K562 (cell line): ENCODE results near the gene PLCL1.

ENCODE experiments used
- RBM17 ChIP-seq: fragments of 200-400 bp; formaldehyde crosslinking; IDR thresholded peaks from 2 replicates; pipeline ENCODE4 v1.6.1; 2017; ENCODE audit warnings: low read depth, mild to moderate bottlenecking, low read length, borderline replicate concordance
- RFX5 ChIP-seq: IDR thresholded peaks from 2 replicates; pipeline ENCODE4 v1.6.1; 2011; ENCODE audit warnings: low read depth, mild to moderate bottlenecking, improper control_type of control experiment, low read length
- SPI1 ChIP-seq: IDR thresholded peaks from 2 replicates; pipeline ENCODE4 v1.6.1; 2011; ENCODE audit warnings: low read depth, low read length, control low read depth, borderline replicate concordance
- ZNF197 ChIP-seq: fragments of 200-800 bp; sonication (Bioruptor generic); IDR thresholded peaks from 2 replicates; pipeline ENCODE4 v1.6.1; 2016; ENCODE audit warnings: low read depth, missing genetic modification characterization, missing compliant biosample characterization
- ZNF384 ChIP-seq: IDR thresholded peaks from 2 replicates; pipeline ENCODE4 v1.6.1; 2012; ENCODE audit warnings: low read depth, low read length, improper control_type of control experiment
- ZNF696 ChIP-seq: fragments of 250-450 bp; sonication (Bioruptor Pico); conservative IDR thresholded peaks from 2 replicates; pipeline ENCODE4 v1.4.0; 2020; ENCODE audit warnings: mild to moderate bottlenecking, moderate library complexity
- TF ChIP-seq, protein P1 (sequence below): sonication (generic); formaldehyde crosslinking; IDR thresholded peaks from 2 replicates; pipeline ENCODE4 v1.8.1; 2022; ENCODE audit warnings: missing genetic modification reagents
- TF ChIP-seq, protein P2 (sequence below), 3 experiments: IDR thresholded peaks in 2 of 3; conservative IDR thresholded peaks in 1 of 3; 2 replicates each; pipeline ENCODE4 v1.5.1; 2011 to 2012; ENCODE audit warnings: low read length in 3 of 3, mild to moderate bottlenecking in 3 of 3, control low read depth in 2 of 3, improper control_type of control experiment in 1 of 3, inconsistent platforms in 1 of 3, low read depth in 1 of 3, mixed read lengths in 1 of 3, moderate library complexity in 1 of 3; ENCODE audit not compliant: insufficient read depth in 2 of 3
- TF ChIP-seq, protein P3 (sequence below): fragments of 450-650 bp; IDR thresholded peaks from 2 replicates; pipeline ENCODE4 v1.6.1; 2016; ENCODE audit warnings: mild to moderate bottlenecking

GRCh38 chr2:198098918-198099317 lies 294.5 kb downstream of the PLCL1 start:
- TF ChIP-seq RFX5 (no peak), ZNF384 (no peak), ZNF696 (CRISPR knock-in tag) (no peak), SPI1 (no peak), RBM17 (no peak), ZNF197 (CRISPR knock-in tag) (no peak)
- TF ChIP-seq, protein P1, sequence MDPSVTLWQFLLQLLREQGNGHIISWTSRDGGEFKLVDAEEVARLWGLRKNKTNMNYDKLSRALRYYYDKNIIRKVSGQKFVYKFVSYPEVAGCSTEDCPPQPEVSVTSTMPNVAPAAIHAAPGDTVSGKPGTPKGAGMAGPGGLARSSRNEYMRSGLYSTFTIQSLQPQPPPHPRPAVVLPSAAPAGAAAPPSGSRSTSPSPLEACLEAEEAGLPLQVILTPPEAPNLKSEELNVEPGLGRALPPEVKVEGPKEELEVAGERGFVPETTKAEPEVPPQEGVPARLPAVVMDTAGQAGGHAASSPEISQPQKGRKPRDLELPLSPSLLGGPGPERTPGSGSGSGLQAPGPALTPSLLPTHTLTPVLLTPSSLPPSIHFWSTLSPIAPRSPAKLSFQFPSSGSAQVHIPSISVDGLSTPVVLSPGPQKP (CRISPR knock-in tag) = no peak
- TF ChIP-seq, protein P2, sequence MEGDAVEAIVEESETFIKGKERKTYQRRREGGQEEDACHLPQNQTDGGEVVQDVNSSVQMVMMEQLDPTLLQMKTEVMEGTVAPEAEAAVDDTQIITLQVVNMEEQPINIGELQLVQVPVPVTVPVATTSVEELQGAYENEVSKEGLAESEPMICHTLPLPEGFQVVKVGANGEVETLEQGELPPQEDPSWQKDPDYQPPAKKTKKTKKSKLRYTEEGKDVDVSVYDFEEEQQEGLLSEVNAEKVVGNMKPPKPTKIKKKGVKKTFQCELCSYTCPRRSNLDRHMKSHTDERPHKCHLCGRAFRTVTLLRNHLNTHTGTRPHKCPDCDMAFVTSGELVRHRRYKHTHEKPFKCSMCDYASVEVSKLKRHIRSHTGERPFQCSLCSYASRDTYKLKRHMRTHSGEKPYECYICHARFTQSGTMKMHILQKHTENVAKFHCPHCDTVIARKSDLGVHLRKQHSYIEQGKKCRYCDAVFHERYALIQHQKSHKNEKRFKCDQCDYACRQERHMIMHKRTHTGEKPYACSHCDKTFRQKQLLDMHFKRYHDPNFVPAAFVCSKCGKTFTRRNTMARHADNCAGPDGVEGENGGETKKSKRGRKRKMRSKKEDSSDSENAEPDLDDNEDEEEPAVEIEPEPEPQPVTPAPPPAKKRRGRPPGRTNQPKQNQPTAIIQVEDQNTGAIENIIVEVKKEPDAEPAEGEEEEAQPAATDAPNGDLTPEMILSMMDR (IDR thresholded peaks at IDR 0.05 in 2 of 3, conservative IDR thresholded peaks at IDR 0.05 in 1 of 3; ENCODE audit: insufficient read depth in 2 of 3, low read depth in 1 of 3, low read length in 3 of 3) = no peak
- TF ChIP-seq, protein P3, sequence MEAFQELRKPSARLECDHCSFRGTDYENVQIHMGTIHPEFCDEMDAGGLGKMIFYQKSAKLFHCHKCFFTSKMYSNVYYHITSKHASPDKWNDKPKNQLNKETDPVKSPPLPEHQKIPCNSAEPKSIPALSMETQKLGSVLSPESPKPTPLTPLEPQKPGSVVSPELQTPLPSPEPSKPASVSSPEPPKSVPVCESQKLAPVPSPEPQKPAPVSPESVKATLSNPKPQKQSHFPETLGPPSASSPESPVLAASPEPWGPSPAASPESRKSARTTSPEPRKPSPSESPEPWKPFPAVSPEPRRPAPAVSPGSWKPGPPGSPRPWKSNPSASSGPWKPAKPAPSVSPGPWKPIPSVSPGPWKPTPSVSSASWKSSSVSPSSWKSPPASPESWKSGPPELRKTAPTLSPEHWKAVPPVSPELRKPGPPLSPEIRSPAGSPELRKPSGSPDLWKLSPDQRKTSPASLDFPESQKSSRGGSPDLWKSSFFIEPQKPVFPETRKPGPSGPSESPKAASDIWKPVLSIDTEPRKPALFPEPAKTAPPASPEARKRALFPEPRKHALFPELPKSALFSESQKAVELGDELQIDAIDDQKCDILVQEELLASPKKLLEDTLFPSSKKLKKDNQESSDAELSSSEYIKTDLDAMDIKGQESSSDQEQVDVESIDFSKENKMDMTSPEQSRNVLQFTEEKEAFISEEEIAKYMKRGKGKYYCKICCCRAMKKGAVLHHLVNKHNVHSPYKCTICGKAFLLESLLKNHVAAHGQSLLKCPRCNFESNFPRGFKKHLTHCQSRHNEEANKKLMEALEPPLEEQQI = no peak
